Measurements from ENCODE around the gene ZNF689.

DNA sequence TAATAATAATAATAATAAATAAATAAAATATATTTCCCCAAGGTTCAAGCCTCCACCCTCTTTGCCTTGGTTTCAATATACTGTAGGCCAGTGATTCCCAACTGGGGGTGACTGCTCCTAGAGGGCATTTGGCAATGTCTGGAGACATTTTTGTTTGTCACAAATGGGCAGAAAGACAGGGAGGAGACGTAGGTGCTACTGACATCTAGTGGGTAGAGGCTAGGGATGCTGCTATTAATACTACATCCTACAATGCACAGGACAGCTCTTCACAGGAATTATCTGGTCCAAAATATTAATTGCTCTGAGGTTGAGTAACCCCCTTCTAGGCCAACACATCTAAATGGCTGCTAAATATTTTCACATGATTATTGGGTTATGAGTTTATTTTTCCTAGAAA, 27.8 kb upstream of the ZNF689 start:
- TF ChIP-seq, protein P1, sequence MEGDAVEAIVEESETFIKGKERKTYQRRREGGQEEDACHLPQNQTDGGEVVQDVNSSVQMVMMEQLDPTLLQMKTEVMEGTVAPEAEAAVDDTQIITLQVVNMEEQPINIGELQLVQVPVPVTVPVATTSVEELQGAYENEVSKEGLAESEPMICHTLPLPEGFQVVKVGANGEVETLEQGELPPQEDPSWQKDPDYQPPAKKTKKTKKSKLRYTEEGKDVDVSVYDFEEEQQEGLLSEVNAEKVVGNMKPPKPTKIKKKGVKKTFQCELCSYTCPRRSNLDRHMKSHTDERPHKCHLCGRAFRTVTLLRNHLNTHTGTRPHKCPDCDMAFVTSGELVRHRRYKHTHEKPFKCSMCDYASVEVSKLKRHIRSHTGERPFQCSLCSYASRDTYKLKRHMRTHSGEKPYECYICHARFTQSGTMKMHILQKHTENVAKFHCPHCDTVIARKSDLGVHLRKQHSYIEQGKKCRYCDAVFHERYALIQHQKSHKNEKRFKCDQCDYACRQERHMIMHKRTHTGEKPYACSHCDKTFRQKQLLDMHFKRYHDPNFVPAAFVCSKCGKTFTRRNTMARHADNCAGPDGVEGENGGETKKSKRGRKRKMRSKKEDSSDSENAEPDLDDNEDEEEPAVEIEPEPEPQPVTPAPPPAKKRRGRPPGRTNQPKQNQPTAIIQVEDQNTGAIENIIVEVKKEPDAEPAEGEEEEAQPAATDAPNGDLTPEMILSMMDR (IDR thresholded peaks at IDR 0.05) = peak; percentile 37 to 53 (median 47)
- TF ChIP-seq POLR2A (IDR thresholded peaks at IDR 0.05) = no peak
